H1 (cell line): ENCODE data around the gene EIF2AK2. TPM values are rescaled to one million over a fixed set of nuclear protein-coding genes. Genes with fewer than 3 reads are reported as not detected.

ENCODE experiments used
- polyA plus RNA-seq, 7 experiments: library from polyadenylated mRNA; depleted of rRNA in 3 of 7; stranded (reverse) in 5 of 7; unstranded in 2 of 7; fragments of >200 nt in 5 of 7; fragments of 200-250 nt in 2 of 7; gene quantifications; 1 replicate in 5 of 7; 2 replicates in 1 of 7; 4 replicates in 1 of 7; pipeline versions ENCODE4 v1.2.1 to v1.2.3, GENCODE V29; 2011 to 2013; ENCODE audit warnings: missing spikeins in 2 of 7, mixed read lengths in 2 of 7
- total RNA-seq: library from RNA; stranded (reverse); fragmentation: NEBNext Ultra II Directional; extraction: Animal tissue kit (Norgen Biotek cat#: 25700); gene quantifications from 2 replicates; pipeline ENCODE4 v1.2.1, GENCODE V29; 2021
- TF ChIP-seq, protein P1 (sequence below): IDR thresholded peaks from 2 replicates; pipeline ENCODE4 v1.6.1; 2011; ENCODE audit warnings: low read length, improper control_type of control experiment

EIF2AK2 gene
- total and polyA plus RNA-seq, 2 of the 8 experiments (the other 6 are each of a cell fraction or from before 2014, with no cell fraction given): 13.1 to 46.9 TPM

- TF ChIP-seq, protein P1, sequence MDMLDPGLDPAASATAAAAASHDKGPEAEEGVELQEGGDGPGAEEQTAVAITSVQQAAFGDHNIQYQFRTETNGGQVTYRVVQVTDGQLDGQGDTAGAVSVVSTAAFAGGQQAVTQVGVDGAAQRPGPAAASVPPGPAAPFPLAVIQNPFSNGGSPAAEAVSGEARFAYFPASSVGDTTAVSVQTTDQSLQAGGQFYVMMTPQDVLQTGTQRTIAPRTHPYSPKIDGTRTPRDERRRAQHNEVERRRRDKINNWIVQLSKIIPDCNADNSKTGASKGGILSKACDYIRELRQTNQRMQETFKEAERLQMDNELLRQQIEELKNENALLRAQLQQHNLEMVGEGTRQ: no peak
These were observed 76.5 kb downstream of the EIF2AK2 start (continued) for GRCh38 chr2:37080266-37080665.
